Measurements from ENCODE around the gene CEP57L1. TPM values are rescaled to one million over a fixed set of nuclear protein-coding genes. Genes with fewer than 3 reads are reported as not detected.

The CEP57L1 gene
- 18.0 TPM for polyA plus RNA-seq (2013, experiment 1 of 2; ENCODE audit: insufficient read length)
- polyA plus RNA-seq (2013, experiment 2 of 2; ENCODE audit: insufficient read length) = 17.4 TPM

GRCh38 chr6:109095036-109095834 is at the start of gene CEP57L1:
TSS of gene CEP57L1 (plus strand) at chr6:109095507. CDS start at chr6:109145222, 49,715 bp downstream.
- DNase-seq = peak; percentile 97

DNA sequence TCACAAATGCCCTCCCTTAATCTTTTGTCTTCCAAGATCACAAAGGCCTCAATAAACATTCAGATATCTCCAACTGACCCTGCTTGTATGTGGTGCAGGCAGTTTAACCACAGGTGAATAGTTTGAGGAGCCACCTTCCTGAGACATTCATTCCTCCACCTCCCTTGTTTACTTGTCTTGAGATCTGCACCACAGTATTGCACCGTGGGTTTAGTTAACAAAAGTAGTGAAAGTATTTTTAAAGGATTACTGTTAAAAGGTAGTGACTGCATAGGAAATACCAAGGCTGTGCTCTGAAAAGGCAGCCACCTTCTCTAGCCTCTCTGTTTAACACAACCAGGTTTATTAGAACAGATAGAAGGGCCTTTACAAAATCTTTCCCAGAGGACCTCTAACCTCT is 47.1 kb upstream of the CEP57L1 start:
- no peak for DNase-seq

- no peak for DNase-seq
These were observed 46.5 kb upstream of the CEP57L1 start for GRCh38 chr6:109048670-109049415.

DNA sequence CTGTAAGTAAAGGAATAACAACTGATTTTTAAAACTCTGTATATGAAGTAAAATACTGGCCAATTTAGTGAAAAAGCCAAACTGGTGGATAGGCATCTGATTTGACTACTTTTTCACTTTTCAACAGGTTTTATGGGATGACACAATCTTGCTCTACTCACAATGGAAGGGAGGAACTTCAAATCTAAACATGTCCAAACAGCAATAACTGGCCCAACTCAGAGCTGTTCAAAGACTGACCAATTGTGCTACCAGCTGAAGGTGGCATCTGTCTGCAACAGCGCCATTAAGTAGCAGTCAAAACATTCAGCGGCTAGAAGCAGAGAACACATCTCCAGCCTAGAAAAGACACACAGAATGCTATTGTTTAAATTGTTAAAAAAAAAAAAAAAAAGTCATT is 45.3 kb upstream of the CEP57L1 start:
- no peak for DNase-seq

DNA sequence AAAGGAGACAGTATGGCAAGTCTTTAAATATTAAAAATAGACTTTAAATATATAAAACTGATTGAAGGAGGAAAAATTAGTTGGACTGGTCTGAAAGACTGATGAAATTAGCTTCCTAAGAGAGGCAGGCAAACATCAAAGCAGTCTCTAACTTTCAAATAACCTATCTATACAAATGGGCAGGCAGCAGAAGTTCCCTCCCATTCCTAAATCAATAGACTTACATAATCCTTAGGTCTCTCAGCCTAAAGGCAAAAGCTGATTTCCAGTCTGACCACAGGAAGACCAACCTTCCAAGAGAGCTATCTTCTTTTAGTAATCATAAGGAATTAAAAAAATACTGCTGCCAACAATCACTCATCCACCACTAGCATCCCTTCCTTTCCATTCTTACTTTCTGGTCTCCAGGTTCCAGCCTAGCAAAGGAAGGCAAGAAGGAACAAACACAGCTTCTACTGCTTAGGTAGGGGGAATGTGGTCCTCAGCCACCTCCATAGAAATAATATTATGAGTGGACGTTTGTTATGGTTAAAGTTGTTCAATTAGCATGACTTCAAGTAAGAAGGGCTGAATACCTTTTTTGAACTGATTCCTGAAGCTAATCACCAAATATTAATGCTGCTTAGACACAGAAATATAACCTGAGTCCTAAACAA is 44.7 kb upstream of the CEP57L1 start:
- DNase-seq = no peak

- DNase-seq = no peak
These were observed 43.8 kb upstream of the CEP57L1 start for GRCh38 chr6:109051301-109052017.

GRCh38 chr6:109052018-109052651 is 43.2 kb upstream of the CEP57L1 start:
- DNase-seq = no peak

DNA sequence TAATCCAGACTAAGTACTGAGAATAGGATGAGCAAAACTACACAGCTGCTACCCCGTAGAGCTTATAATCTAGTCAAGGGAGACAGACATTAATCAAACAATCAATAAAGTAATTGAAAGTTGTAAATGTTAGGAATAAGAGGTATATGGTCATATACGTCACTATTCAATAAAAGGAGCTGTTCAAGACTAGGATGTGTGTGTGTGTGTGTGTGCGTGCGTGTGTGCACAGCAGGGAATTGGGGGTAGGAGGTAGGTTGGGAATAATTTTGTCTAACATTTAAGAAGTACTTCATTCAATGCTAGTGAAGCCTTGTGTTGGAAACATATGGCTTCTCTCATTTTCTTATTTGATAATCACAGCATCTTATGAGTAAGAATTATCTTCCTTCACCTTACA is 42.5 kb upstream of the CEP57L1 start:
- no peak for DNase-seq

GRCh38 chr6:109053336-109053735 is 42.0 kb upstream of the CEP57L1 start:
- DNase-seq = peak; percentile 39

GRCh38 chr6:109055771-109056235 is 39.5 kb upstream of the CEP57L1 start:
- DNase-seq = peak; percentile 20

DNA sequence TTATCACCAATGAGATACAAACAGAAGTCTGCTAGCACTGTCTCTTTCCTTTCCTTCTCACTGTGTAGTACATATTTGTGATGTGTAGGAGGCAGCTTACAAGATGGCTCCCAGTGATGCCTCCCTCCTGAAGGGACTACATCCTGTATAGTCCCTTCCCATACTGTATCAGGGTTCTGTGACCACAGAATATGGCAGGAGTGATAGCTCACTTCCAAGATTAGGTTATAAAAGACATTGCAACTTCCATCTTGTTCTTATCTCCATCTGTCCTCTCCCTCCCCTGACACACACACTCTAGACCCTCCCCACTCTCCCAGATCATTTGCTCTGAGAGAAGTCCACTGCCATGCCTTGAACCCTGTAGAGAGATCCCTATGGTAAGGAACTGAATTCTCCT is 38.6 kb upstream of the CEP57L1 start:
- DNase-seq = no peak

DNA sequence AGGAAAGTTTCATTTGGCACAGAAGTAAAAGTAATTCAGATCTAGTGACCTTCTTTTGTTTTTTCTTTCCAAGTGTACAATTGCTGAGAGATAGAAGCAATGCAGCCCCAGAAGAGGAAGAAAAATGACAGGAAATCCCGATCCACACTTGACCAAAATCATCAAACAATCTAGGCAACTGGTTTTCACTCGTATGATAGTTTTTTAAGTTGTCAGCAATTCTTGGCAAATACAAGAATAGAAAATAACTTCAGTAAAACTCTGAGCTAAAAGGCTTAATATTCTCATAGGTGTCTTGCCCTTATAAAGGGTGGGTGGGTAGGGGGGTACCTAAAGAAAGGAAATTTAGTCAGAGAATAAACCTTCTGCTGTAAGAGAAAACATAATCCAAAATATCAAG is 36.7 kb upstream of the CEP57L1 start:
- DNase-seq = no peak

GRCh38 chr6:109059153-109059552 is 36.2 kb upstream of the CEP57L1 start:
- no peak for DNase-seq

DNA sequence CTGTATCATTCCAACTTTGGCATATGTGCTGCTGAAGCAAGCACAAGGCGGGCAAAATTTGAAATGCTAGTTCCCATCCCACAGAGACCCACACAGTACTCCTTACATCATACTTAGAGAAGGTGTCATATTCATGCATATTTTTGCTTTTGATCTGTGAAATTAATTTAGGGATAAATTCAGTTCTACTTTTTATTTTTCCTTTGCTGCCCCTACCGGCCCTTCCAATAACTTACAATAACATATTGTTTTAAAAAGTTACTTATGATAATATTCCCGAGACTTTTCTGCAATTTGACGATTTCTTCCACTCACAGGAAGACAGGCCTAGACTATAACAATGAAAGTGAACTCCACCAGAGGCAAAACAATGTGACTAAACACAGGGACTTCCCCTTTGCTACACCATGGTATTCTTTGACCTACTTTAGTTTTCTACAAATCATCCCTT is 35.7 kb upstream of the CEP57L1 start:
- no peak for DNase-seq

DNA sequence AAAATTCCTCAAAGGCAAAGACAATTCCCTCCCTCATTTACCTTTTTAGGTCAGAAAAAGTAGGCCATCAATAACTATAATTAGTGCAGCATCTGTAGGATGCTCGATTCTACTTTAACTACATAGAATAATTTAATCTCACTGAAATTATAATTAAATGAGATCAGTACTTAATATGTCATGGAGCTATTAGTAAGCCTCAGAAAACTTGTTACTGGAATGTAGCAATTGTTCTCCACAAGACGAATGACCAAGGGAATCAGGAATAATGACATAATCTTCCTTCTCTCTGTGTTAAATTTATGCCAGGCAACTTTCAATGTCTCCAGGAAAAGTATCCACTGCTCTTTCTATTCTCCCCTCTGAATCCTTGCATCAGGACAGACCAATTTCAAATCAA is 34.7 kb upstream of the CEP57L1 start:
- no peak for DNase-seq

DNA sequence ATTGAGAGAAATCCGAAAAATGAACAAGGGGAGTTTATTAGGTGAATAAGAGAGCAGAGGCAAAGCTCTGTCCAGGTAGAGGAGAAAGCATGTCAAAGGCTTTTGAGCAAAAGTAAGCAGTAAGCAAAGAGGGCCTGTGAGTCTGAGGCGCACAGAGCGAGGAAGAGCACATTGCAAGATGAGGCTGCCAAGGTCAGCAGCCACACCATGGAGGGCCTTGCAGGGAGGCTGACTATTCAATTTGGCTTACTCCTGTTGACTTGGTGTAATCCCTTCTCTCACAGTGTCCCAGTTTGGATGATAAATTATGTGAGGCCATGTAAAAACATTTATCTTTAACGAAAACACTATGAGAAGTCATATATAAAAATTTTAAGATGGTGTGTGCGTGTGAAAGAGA is 33.1 kb upstream of the CEP57L1 start:
- DNase-seq = no peak

DNA sequence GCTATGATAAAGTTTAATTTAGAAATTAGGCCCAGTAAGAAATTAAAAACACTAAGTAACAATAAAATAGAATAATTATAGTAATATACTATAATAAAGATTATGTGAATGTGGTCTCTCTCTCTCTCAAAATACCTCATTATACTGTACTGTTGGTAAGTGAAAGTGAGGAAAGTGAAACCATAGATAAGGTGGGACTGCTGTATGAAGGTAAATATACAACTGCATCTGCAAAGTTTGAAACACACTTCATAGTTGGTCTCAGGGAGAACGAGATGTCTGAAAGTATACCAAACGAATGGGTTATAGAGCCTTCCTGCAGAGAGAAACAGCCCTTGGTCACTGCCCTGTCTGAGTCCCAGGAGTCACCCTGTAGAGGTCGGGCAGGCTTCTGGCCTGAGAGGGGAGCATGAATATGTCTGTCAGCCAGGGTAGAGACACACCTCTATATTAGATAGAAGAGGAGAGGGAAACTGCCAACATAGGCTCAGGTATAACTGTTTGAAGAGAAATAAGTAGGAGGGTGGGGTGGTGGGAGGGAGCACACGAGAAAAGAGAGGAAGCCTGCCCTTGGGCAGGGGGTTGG is 32.4 kb upstream of the CEP57L1 start:
- DNase-seq = no peak

- DNase-seq = peak; percentile 22
These were observed 25.6 kb upstream of the CEP57L1 start for GRCh38 chr6:109069746-109070145.

DNA sequence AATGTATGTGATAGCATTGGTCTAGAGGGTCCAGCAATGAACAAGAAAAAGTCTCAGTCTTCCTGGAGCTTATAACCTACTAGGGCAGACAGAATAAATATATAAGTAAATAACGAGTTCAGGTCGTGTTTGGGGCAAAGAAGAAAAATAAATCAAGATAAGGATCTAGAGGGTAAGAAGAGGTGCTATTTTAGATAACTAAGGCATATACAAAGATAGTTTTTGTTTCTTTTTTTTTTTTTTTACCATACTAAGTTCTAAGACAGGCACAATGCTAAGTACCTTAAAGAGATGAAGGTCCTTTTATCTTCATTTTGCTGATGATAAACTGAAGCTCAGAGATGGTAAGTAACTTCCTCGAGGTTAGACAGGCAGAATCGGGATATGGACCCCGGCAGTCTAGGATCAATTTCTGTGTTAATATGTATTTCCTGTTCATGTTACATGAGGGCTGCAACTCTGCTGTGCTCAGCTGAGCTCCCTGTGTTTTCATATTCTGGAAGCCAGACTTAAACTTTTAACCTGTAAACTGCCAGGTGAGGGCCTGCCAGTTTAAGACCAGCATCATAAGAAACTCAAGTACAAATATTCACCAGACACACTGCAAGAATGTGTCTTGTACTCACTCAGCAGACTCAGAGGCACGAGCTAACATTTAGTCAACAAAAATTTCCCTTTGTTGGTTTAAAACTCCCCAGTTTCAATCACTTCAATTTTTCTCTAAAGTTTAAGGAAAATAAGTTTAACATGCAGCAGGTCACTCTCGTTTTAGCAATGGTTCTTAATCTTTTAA is 24.0 kb upstream of the CEP57L1 start:
- DNase-seq = no peak

GRCh38 chr6:109073344-109074132 is 21.8 kb upstream of the CEP57L1 start:
- peak; percentile 74 for DNase-seq

All from fibroblast of skin of scalp (primary cell).